ENCODE data around the gene RAB27A. TPM values are rescaled to one million over a fixed set of nuclear protein-coding genes. Genes with fewer than 3 reads are reported as not detected.
A peak's percentile ranks its signal among the peaks of the same experiment; 100 is the strongest.
"Not testable (repeated sequence)": the region's sequence is repeated elsewhere in the genome, so short reads cannot be mapped to it uniquely, and the experiment has no call there.

RAB27A gene
- total RNA-seq, 1 donor from 2014 or later, result 16.2 TPM

GRCh38 chr15:55250392-55250791 is 39.2 kb downstream of the RAB27A start:
- DNase-seq, result peak; percentile 2

- not testable (repeated sequence) for DNase-seq
Observed at GRCh38 chr15:55249885-55250284, 39.7 kb downstream of the RAB27A start.

GRCh38 chr15:55248895-55249294 is 40.7 kb downstream of the RAB27A start:
- no peak for DNase-seq

GRCh38 chr15:55247766-55248427 is 41.7 kb downstream of the RAB27A start:
- DNase-seq, result no peak

GRCh38 chr15:55247311-55247710 is 42.3 kb downstream of the RAB27A start:
- DNase-seq, result no peak

- DNase-seq, result no peak
Observed at GRCh38 chr15:55246567-55246966, 43.0 kb downstream of the RAB27A start.

- no peak for DNase-seq
Observed at GRCh38 chr15:55245059-55245458, 44.6 kb downstream of the RAB27A start.

GRCh38 chr15:55241891-55242290 is 47.7 kb downstream of the RAB27A start:
- DNase-seq, result no peak

GRCh38 chr15:55241186-55241585 is 48.4 kb downstream of the RAB27A start:
- DNase-seq, result no peak

- no peak for DNase-seq
Observed at GRCh38 chr15:55240125-55240760, 49.4 kb downstream of the RAB27A start.

- no peak for DNase-seq
Observed at GRCh38 chr15:55239440-55240124, 50.0 kb downstream of the RAB27A start.

GRCh38 chr15:55238877-55239276 is 50.7 kb downstream of the RAB27A start:
- DNase-seq, result no peak

GRCh38 chr15:55237219-55238130 is 52.1 kb downstream of the RAB27A start:
- no peak for DNase-seq

GRCh38 chr15:55235546-55236036 is 54.0 kb downstream of the RAB27A start:
- DNase-seq, result no peak

- DNase-seq, result no peak
Observed at GRCh38 chr15:55234800-55235104, 54.9 kb downstream of the RAB27A start.

- no peak for DNase-seq
Observed at GRCh38 chr15:55234104-55234799, 55.4 kb downstream of the RAB27A start.

GRCh38 chr15:55231455-55231854 is 58.2 kb downstream of the RAB27A start:
- DNase-seq, result no peak

GRCh38 chr15:55230953-55231352 is 58.7 kb downstream of the RAB27A start:
- no peak for DNase-seq

- DNase-seq, result no peak
Observed at GRCh38 chr15:55230051-55230670, 59.5 kb downstream of the RAB27A start.

GRCh38 chr15:55226127-55226526 is 63.5 kb downstream of the RAB27A start:
- no peak for DNase-seq

- no peak for DNase-seq
Observed at GRCh38 chr15:55224892-55225291, 64.7 kb downstream of the RAB27A start.
